BJ (cell line): ENCODE results near the gene GATA5. TPM values are rescaled to one million over a fixed set of nuclear protein-coding genes. Genes with fewer than 3 reads are reported as not detected.

Experiments used
- CTCF ChIA-PET: fragments of 350-600 bp; formaldehyde crosslinking; extraction: SDS; loops from one replicate; lab custom pipeline; 2021; ENCODE audit warnings: antibody characterized with exemption, inconsistent platforms; lab: Yijun Ruan, JAX
- POLR2A ChIA-PET: fragments of 300-600 bp; sonication (Branson Sonifier 250); formaldehyde crosslinking; extraction: SDS; loops from one replicate; lab custom pipeline; 2021; ENCODE audit warnings: antibody characterized with exemption; lab: Charles Lee
- DNase-seq: peaks from one replicate; pipeline ENCODE4 v3.0.0-alpha.2; 2011; ENCODE audit warnings: low read depth
- H3K27me3 ChIP-seq: 2 replicates; pipeline ENCODE4 v1.6.0; 2011; ENCODE audit warnings: low read length; ENCODE audit not compliant: control insufficient read depth, insufficient read depth
- H3K36me3 ChIP-seq: 2 replicates; pipeline ENCODE4 v1.5.1; 2011; ENCODE audit warnings: low read length; ENCODE audit not compliant: control insufficient read depth, insufficient read depth
- H3K4me3 ChIP-seq: 2 replicates; pipeline ENCODE4 v1.5.1; 2011; ENCODE audit warnings: low read depth, mild to moderate bottlenecking, control low read depth, low read length
- CTCF ChIP-seq: IDR thresholded peaks from 2 replicates; pipeline ENCODE4 v1.5.1; 2011; ENCODE audit warnings: low read depth, mild to moderate bottlenecking, control low read depth, inconsistent platforms, low read length, moderate library complexity; ENCODE audit not compliant: insufficient read depth
- polyA plus RNA-seq: library from polyadenylated mRNA; depleted of rRNA; stranded (reverse); fragments of >200 nt; gene quantifications from 2 replicates; pipeline ENCODE4 v1.2.3, GENCODE V29; 2011

GATA5 gene
- polyA plus RNA-seq, 1 experiment = not detected

GRCh38 chr20:62423326-62423706 is 52.5 kb downstream of the GATA5 start:
- no peak for TF ChIP-seq CTCF
- no peaks in the 10 kb centered on the region for H3K36me3 ChIP-seq
- POLR2A ChIA-PET = no interaction called here
- peaks cover 4% of the 10 kb centered on the region; the same call in 1 of the 2 replicates for H3K27me3 ChIP-seq
- DNase-seq = no peak
- CTCF ChIA-PET = interaction anchor here (1.4 kb wide), 1 partner anchor 13 kb away, joined by 6 read pairs; no protein-coding TSS in a partner anchor
- no peak overlapping the region for H3K4me3 ChIP-seq

- ChIA-PET CTCF (interaction anchor here (1.4 kb wide), 1 partner anchor 13 kb away, joined by 6 read pairs; no protein-coding TSS in a partner anchor), POLR2A (no interaction called here)
- Histone ChIP-seq H3K4me3 (no peak overlapping the region), H3K36me3 (no peaks in the 10 kb centered on the region), H3K27me3 (peaks cover 4% of the 10 kb centered on the region; the same call in 1 of the 2 replicates)
- no peak for DNase-seq
- TF ChIP-seq CTCF = no peak
Measured at GRCh38 chr20:62422636-62423325, 53.0 kb downstream of the GATA5 start.

- H3K4me3 ChIP-seq = no peak overlapping the region
- no peak for DNase-seq
- H3K27me3 ChIP-seq = peaks cover 4% of the 10 kb centered on the region; the same call in 1 of the 2 replicates
- no peaks in the 10 kb centered on the region for H3K36me3 ChIP-seq
- POLR2A ChIA-PET = no interaction called here
- TF ChIP-seq CTCF = no peak
- CTCF ChIA-PET = no interaction called here
Measured at GRCh38 chr20:62421716-62421990, 54.1 kb downstream of the GATA5 start.

DNA sequence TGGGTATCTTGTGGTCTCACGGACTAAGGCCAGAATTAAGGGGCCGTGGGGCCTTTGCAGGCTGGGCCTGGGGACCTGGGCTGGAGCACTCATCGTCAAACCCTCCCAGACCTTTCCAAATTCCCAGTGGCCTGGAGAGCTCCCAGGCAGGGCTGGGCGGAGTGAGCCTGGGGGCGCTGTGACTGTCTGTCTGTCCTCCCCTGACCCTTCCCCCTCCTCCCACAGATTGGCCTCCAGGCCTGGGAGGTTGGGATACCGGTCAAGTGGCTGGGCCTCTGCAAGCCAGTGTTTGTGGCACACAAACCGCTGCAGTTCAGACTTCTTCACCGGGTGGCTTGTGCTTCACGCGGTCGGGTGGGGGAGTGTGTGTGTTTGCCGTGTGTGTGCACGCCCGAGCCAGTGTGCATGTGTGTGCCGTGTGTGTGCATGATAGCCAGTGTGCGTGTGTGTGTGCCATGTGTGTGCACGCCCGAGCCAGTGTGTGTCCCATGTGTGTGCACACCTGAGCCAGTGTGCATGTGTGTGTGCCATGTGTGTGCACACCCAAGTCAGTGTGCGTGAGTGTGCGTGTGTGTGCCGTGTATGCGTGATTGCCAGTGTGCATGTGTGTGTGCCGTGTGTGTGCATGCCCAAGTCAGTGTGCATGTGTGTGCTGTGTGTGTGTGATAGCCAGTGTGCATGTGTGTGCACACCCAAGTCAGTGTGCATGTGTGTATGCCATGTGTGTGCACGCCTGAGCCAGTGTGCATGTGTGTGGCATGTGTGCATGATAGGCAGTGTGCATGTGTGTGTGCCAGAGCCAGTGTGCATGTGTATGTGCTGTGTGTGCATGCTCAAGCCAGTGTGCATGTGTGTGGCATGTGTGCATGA is 54.7 kb downstream of the GATA5 start:
- peaks cover 4% of the 10 kb centered on the region; the same call in 1 of the 2 replicates for H3K27me3 ChIP-seq
- CTCF ChIA-PET = no interaction called here

More for the DNA sequence above, 54.7 kb downstream of the GATA5 start:
- no peak for TF ChIP-seq CTCF
- POLR2A ChIA-PET = no interaction called here
- Histone ChIP-seq H3K36me3 (no peaks in the 10 kb centered on the region), H3K4me3 (no peak overlapping the region)
- no peak for DNase-seq
